Kidney glomerular epithelial cell (primary cell): ENCODE measurements around the gene MRGPRX4.

Experiments used
- DNase-seq: peaks from one replicate; lab custom pipeline; 2025; lab: John Stamatoyannopoulos, UW

The MRGPRX4 gene

DNA sequence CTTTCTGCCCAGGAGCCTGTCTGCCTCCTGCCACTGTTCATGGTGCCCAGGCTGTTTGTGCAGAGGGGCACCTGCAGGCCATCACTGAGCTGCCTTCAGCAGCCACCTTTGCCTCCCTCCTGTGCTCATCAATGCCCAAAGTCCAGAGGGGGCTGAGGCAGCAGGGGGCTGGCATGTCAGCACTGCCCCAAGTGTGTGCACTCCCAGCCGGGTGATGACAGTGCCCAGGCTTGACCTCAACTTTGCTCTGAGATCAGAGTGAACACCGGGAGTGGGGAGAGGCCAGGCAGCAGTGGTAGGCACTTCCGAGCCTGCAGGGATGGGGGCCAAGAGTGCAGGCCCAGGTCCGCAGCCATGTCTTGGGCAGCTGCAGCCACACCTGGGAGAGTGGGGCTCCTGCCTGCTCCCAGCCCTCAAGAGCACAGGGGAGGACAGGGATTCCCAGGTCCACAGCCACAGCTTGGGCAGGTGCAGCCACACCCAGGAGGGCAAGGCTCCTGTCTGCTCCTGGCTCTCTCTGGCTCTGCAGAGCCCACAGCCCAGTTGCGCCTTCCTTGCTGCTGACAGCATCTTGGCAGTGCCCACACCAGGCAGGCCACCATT lies 48.7 kb downstream of the MRGPRX4 start:
- no peak for DNase-seq

DNA sequence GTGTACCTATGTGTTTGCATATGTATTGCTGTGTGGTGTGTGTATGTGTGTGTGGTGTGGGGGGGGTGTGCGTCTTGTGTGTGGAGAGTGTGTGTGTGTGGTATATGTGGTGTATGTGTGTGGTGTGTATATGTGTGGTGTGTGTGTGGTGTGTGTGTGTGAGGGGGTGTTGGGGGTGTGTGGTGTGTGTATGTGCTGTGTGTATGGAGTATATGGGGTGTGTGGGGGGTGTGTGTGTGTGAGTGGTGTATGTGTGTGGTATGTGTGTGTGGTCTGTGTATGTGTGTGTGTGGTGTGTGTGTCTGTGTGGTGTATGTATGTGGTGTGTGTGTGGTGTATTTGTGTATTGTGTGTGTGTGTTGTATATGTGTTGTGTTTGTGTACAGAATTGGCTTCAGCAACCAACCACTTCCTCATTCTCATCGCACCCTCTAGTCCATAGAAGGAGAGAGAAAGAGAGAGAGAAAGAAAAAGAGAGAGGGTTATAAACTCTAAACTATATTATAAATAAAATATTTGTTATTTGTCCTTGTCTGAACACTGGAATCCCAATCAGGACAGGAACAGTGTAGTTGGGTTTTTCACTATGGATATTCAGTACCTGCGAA lies 50.3 kb downstream of the MRGPRX4 start:
- DNase-seq, result no peak
